Lung (tissue), 12 donors: ENCODE results near the gene RP2. TPM values are rescaled to one million over a fixed set of nuclear protein-coding genes. Genes with fewer than 3 reads are reported as not detected.

Source experiments
- ATAC-seq: fragments of 200-7000 bp; cut with Tn5 transposase; one replicate; pipeline ENCODE4 v1.9.1; 2020; ENCODE audit warnings: moderate number of reproducible peaks; ENCODE audit not compliant: insufficient read depth, low FRiP score
- DNase-seq, 3 donors: peaks; one replicate each; pipeline ENCODE4 v3.0.0-alpha.2; 2013 to 2017
- H3K27ac ChIP-seq, 2 donors: one replicate each; pipeline ENCODE4 v1.5.1; 2013; ENCODE audit warnings: mild to moderate bottlenecking in 2 of 2, moderate library complexity in 2 of 2, control low read depth in 1 of 2, inconsistent platforms in 1 of 2, low read depth in 1 of 2, low read length in 1 of 2
- H3K27me3 ChIP-seq, 3 donors: one replicate each; pipeline ENCODE4 v1.5.1; 2013; ENCODE audit warnings: low read length in 2 of 3; ENCODE audit not compliant: control insufficient read depth in 3 of 3, insufficient read depth in 3 of 3
- H3K36me3 ChIP-seq, 4 donors: one replicate each; pipeline ENCODE4 v1.5.1; 2013; ENCODE audit warnings: low read length in 4 of 4, mild to moderate bottlenecking in 1 of 4, moderate library complexity in 1 of 4; ENCODE audit not compliant: control insufficient read depth in 4 of 4, insufficient read depth in 4 of 4
- H3K4me1 ChIP-seq, 5 donors: one replicate each; pipeline ENCODE4 v1.5.1; 2013; ENCODE audit warnings: low read length in 5 of 5, mild to moderate bottlenecking in 2 of 5, moderate library complexity in 1 of 5; ENCODE audit not compliant: control insufficient read depth in 5 of 5, insufficient read depth in 5 of 5
- H3K4me3 ChIP-seq: one replicate; pipeline ENCODE4 v1.5.1; 2013; ENCODE audit warnings: mild to moderate bottlenecking, control low read depth, moderate library complexity
- H3K9ac ChIP-seq, 2 donors: one replicate each; pipeline ENCODE4 v1.5.1; 2013; ENCODE audit warnings: low read length in 2 of 2, control low read depth in 1 of 2; ENCODE audit not compliant: insufficient read depth in 1 of 2
- H3K9me3 ChIP-seq, 4 donors: one replicate each; pipeline ENCODE4 v1.5.1; 2013; ENCODE audit warnings: low read length in 3 of 4, mild to moderate bottlenecking in 1 of 4, moderate library complexity in 1 of 4; ENCODE audit not compliant: control insufficient read depth in 4 of 4, insufficient read depth in 3 of 4
- CTCF ChIP-seq: IDR thresholded peaks from 2 replicates; pipeline ENCODE4 v1.5.1; 2012; ENCODE audit warnings: mild to moderate bottlenecking; ENCODE audit errors: control extremely low read depth, extremely low read depth
- WGBS, 2 donors: extraction: QIAGEN DNeasy Blood & Tissue Kit; methylation state at CpG; one replicate each; pipeline ENCODE4 v1.1.7; 2013; 5-methylcytosine and 5-hydroxymethylcytosine counted together
- polyA plus RNA-seq, 2 donors: library from polyadenylated mRNA; stranded (reverse); fragments of 200-250 nt; gene quantifications; one replicate each; pipeline ENCODE4 v1.2.1, GENCODE V29; 2013
- total RNA-seq, 2 donors: library from RNA; depleted of rRNA in 1 of 2; stranded (reverse); fragments of >200 nt in 1 of 2; gene quantifications; one replicate each; pipeline ENCODE4 v1.2.1, GENCODE V29; 2014 to 2021
- donor health status: control.
- donor health status: control.
- donor health status: Bipolar disorder and iron deficiency.
- donor health status: healthy.
- donor health status: DM: yes; HTN: yes; CAD: no.

Gene RP2
- total and polyA plus RNA-seq, 4 donors = 5.8 to 21.9 (median 17.2) TPM

DNA sequence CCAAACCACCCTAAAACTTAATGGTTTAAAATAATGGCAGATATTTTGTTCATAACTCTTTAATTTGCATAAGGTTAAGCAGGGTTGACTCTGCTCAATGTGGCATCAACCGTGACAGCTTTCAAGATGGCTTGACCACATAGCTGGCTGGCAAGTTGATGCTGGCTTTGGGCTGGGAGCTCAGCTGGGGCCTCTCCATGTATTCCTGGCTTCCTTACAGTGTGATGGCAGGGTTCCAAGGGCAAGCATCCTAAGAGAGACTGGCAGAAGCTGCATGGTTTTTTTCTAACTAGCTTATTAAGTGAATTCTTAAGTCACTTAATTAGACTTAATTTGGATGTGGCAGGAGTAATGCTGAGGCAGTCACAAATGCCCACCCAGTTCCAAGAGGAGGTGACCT lies 4.5 kb downstream of the RP2 start:
- Histone ChIP-seq H3K9ac (no peak overlapping the region), H3K27me3 (peaks cover 0 to 2% (median 0%) of the 10 kb centered on the region in 3 donors), H3K4me3 (no peak overlapping the region), H3K4me1 (peaks cover 0 to 14% (median 0%) of the 10 kb centered on the region in 5 donors), H3K36me3 (no peaks in the 10 kb centered on the region), H3K27ac (no peak overlapping the region), H3K9me3 (peaks cover 0 to 9% (median 0%) of the 10 kb centered on the region in 4 donors)
- no peak for TF ChIP-seq CTCF
- WGBS, 2 donors = 53 to 68% methylated on average over 1 of the region's 1 CpG
- DNase-seq (peak; percentile 21 to 47 (median 42)), ATAC-seq (no peak)

- H3K9me3 ChIP-seq = peaks cover 0 to 3% (median 0%) of the 10 kb centered on the region in 4 donors
- no peaks in the 10 kb centered on the region for H3K27me3 ChIP-seq
- no peaks in the 10 kb centered on the region for H3K36me3 ChIP-seq
- DNase-seq = no peak
- H3K27ac ChIP-seq = no peak overlapping the region
- ATAC-seq = no peak
- H3K4me3 ChIP-seq = no peak overlapping the region
- H3K9ac ChIP-seq = no peak overlapping the region
- no peak for TF ChIP-seq CTCF
- H3K4me1 ChIP-seq = peaks cover 0 to 7% (median 0%) of the 10 kb centered on the region in 5 donors
Measured at GRCh38 chrX:46844913-46845312, 8.1 kb downstream of the RP2 start.

- TF ChIP-seq CTCF = no peak
- ATAC-seq (no peak), DNase-seq (no peak)
- Histone ChIP-seq H3K27me3 (no peaks in the 10 kb centered on the region), H3K4me1 (no peaks in the 10 kb centered on the region), H3K9ac (no peak overlapping the region), H3K9me3 (peaks cover 0 to 3% (median 0%) of the 10 kb centered on the region in 4 donors), H3K36me3 (peaks cover 0 to 2% (median 0%) of the 10 kb centered on the region in 4 donors), H3K4me3 (no peak overlapping the region), H3K27ac (no peak overlapping the region)
Measured at GRCh38 chrX:46849933-46850332, 13.1 kb downstream of the RP2 start.

DNA sequence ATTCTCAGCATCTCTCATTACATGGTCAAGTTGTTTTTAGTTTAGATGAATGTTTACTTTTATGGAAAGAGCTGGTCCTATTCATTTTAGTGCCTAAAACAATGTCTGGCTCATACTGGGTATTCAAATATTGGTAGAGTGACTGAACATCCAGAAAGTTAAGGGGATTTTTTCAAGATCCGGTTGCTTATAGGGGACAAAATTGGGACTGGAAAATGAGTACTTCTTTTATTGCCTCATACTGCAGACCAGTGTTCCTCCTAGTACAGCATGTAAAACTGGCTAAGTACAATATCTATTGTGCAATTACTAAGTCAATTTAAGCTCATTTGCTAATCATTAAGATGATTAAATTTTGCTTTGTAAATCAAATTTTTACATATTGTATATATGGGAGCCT lies 13.9 kb downstream of the RP2 start:
- no peaks in the 10 kb centered on the region for H3K4me1 ChIP-seq
- peaks cover 0 to 1% (median 0%) of the 10 kb centered on the region in 4 donors for H3K9me3 ChIP-seq
- no peak overlapping the region for H3K27ac ChIP-seq
- H3K4me3 ChIP-seq = no peak overlapping the region
- no peak for TF ChIP-seq CTCF
- H3K9ac ChIP-seq = no peak overlapping the region
- 35 to 71% methylated on average over 1 of the region's 1 CpG for WGBS, 2 donors
- no peak for DNase-seq
- peaks cover 0 to 2% (median 0%) of the 10 kb centered on the region in 4 donors for H3K36me3 ChIP-seq
- no peaks in the 10 kb centered on the region for H3K27me3 ChIP-seq
- ATAC-seq = no peak
